Muscle layer of colon (tissue), 2 donors: ENCODE data around the gene SLC7A6.

Experiments used
- H3K27ac ChIP-seq: one replicate; pipeline ENCODE4 v1.7.0; 2013; ENCODE audit warnings: low read depth, mild to moderate bottlenecking, low read length, moderate library complexity
- H3K27me3 ChIP-seq, 2 donors: one replicate each; pipeline ENCODE4 v1.7.0; 2013; ENCODE audit warnings: low read length in 2 of 2, mild to moderate bottlenecking in 2 of 2; ENCODE audit not compliant: insufficient read depth in 2 of 2, control insufficient read depth in 1 of 2
- H3K36me3 ChIP-seq: one replicate; pipeline ENCODE4 v1.7.0; 2013; ENCODE audit warnings: mild to moderate bottlenecking, low read length; ENCODE audit not compliant: insufficient read depth
- H3K4me1 ChIP-seq: one replicate; pipeline ENCODE4 v1.7.0; 2013; ENCODE audit warnings: mild to moderate bottlenecking, low read length; ENCODE audit not compliant: insufficient read depth
- H3K4me3 ChIP-seq, 2 donors: one replicate each; pipeline ENCODE4 v1.7.0; 2013; ENCODE audit warnings: low read length in 2 of 2, low read depth in 1 of 2, mild to moderate bottlenecking in 1 of 2, moderate library complexity in 1 of 2
- H3K9ac ChIP-seq: one replicate; pipeline ENCODE4 v1.7.0; 2013; ENCODE audit warnings: low read length
- H3K9me3 ChIP-seq: one replicate; pipeline ENCODE4 v1.7.0; 2013; ENCODE audit warnings: mild to moderate bottlenecking, low read length
- donor health status: abdominal sarcoma.
- donor health status: Adenocarcinoma of cecum.

The SLC7A6 gene

DNA sequence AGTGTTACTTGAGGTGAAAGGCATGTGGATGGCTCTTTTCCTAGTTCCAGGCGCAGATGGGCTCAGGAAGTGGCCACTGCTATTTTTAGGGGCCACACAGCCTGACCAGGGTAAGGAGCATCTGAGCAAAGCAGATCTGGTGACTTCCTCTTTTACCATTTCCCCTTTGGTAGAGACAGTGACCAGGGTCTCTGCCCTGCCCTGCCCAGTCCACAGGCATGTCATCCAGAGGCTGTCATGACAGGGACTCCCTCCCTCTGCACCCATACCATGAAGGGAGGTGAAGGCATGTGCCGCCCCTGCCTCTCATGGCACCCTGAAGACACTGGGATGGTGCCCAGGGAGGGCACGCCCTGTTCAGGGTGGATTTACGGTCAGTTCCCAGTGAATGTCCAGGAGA is 16.9 kb upstream of the SLC7A6 start:
- Histone ChIP-seq H3K36me3 (peaks cover 24% of the 10 kb centered on the region), H3K9ac (no peak overlapping the region), H3K9me3 (no peaks in the 10 kb centered on the region), H3K27ac (no peak overlapping the region), H3K27me3 (no peaks in the 10 kb centered on the region), H3K4me1 (peaks cover 34% of the 10 kb centered on the region), H3K4me3 (no peak overlapping the region)

DNA sequence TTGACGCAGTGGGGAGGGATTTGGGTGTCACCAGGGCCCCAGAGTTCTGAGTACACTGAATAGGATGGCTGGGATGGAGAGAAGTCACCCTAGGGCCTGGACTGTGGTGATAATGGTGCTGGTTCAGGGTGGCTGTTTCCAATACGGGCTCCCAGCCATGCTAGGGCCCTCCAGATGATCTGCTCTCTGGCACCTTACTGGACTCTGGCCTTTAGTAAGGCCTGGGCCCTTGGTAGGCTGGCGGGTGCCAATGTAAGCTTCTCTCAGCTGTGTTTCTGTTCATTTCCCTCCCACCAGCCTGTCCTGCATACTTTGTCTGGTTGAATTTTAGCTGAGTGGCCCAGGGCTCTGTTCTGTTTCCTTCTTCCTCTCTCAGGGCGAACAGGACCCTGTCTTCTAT is 16.4 kb upstream of the SLC7A6 start:
- no peak overlapping the region for H3K4me3 ChIP-seq
- no peaks in the 10 kb centered on the region for H3K27me3 ChIP-seq
- H3K27ac ChIP-seq = no peak overlapping the region
- peaks cover 39% of the 10 kb centered on the region for H3K4me1 ChIP-seq
- no peak overlapping the region for H3K9ac ChIP-seq
- H3K36me3 ChIP-seq = peaks cover 24% of the 10 kb centered on the region
- H3K9me3 ChIP-seq = no peaks in the 10 kb centered on the region

DNA sequence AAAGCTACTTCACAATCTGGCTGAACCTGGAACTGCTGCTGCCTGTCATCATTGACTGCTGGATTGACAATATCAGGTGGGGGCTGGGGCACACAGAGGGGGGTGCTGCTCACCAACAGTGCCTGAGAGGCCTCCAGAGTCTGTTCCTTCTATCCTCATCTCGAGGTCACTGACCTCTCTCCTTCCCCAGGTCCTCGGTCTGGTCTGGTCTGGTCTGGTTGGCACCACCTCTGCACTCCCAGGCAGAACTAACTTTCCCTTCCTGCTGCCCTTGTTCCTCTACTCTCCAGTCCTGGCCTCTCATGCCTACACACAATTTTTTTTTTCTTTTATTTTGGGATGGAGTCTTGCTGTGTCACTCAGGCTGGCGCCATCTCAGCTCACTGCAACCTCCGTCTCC is 15.0 kb upstream of the SLC7A6 start:
- H3K27me3 ChIP-seq = no peaks in the 10 kb centered on the region
- peaks cover 36% of the 10 kb centered on the region for H3K4me1 ChIP-seq
- no peak overlapping the region for H3K4me3 ChIP-seq
- no peaks in the 10 kb centered on the region for H3K9me3 ChIP-seq
- peaks cover 30% of the 10 kb centered on the region for H3K36me3 ChIP-seq
- H3K9ac ChIP-seq = no peak overlapping the region
- no peak overlapping the region for H3K27ac ChIP-seq

DNA sequence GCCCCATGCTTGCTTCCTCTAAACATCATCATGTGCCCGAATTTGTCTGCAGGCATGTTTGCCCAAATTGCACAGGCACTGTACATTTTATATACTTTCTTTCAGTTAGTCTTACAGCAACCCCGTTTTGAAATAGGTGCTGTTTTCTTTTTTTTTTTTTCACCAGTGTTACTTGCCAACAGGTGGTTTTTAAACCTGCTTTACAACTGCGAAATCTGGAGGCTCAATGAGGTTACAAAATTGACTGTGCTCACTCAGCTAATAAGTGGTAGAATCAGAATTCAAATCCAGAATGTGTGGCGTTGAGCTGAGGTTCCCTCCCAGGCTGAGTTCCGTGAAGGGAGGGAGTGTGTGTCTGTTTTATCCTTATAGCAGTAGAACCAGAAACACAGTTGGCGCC is 13.4 kb upstream of the SLC7A6 start:
- Histone ChIP-seq H3K27ac (no peak overlapping the region), H3K4me3 (no peak overlapping the region), H3K4me1 (peaks cover 30% of the 10 kb centered on the region), H3K9me3 (no peaks in the 10 kb centered on the region), H3K27me3 (no peaks in the 10 kb centered on the region), H3K9ac (no peak overlapping the region), H3K36me3 (peaks cover 43% of the 10 kb centered on the region)

DNA sequence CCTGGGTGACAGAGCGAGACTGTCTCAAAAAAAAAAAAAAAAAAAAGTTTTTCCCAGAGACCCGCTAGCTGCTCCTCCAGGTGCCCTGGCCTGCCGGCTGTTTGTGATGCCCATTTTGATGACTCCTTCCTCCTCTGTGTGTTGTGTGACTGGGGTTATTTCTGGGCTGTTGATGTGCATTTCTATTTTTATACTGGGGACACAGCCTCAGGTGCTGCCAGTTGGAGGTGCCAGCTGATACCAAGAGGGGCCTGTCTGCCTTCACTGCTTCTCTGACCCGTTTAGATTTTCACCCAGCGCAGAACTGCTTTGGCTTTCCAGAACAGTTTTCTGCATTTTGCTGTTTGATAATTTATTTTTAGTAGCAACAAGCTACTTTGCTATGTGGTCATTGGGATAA is 12.5 kb upstream of the SLC7A6 start:
- H3K27me3 ChIP-seq = no peaks in the 10 kb centered on the region
- peaks cover 46% of the 10 kb centered on the region for H3K36me3 ChIP-seq
- H3K9ac ChIP-seq = no peak overlapping the region
- peak overlapping the region; percentile 12 for H3K27ac ChIP-seq
- peaks cover 22% of the 10 kb centered on the region for H3K4me1 ChIP-seq
- H3K4me3 ChIP-seq = no peak overlapping the region
- H3K9me3 ChIP-seq = no peaks in the 10 kb centered on the region

DNA sequence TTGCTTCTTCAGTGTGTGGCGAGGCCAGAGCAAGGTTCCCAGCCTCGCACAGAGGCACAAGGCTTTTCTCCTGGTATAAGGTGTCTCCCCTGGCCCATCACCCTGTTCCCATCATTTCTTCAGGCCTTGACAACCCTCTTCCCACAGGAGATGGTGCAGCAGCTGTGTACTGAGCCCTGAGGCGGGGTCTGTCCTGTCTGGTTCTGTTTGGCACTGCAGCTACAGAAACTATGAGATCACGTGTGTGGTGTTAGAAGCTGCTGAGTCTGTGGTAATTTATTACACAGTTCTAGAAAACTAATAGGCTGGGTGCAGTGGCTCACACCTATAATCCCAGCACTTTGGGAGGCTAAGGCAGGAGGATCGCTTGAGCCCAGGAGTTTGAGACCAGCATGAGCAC is 11.9 kb upstream of the SLC7A6 start:
- peaks cover 46% of the 10 kb centered on the region for H3K36me3 ChIP-seq
- H3K4me3 ChIP-seq = no peak overlapping the region
- H3K27ac ChIP-seq = peak overlapping the region; percentile 12

DNA sequence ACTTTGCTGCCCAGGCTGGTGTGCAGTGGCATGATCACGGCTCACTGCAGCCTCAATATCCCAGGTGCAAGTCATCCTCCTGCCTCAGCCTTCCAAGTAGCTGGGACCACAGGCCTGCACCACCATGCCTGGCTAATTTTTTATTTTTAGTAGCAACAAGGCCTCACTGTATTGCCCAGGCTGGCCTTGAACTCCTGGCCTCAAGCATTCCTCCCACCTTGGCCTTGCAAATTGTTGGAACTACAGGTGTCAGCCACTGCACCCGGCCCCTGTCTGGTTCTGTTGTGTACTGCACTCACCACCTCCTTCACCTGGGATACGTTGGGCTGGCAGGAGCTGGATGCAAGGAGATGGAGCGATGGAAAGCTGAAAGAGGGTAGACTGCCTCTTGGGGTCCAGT is 10.6 kb upstream of the SLC7A6 start:
- Histone ChIP-seq H3K27me3 (no peaks in the 10 kb centered on the region), H3K36me3 (peaks cover 44% of the 10 kb centered on the region), H3K9ac (no peak overlapping the region), H3K27ac (no peak overlapping the region), H3K9me3 (no peaks in the 10 kb centered on the region), H3K4me3 (no peak overlapping the region), H3K4me1 (peaks cover 32% of the 10 kb centered on the region)

More for the DNA sequence above, 11.9 kb upstream of the SLC7A6 start:
- Histone ChIP-seq H3K27me3 (no peaks in the 10 kb centered on the region), H3K9me3 (no peaks in the 10 kb centered on the region), H3K9ac (no peak overlapping the region), H3K4me1 (peaks cover 20% of the 10 kb centered on the region)

DNA sequence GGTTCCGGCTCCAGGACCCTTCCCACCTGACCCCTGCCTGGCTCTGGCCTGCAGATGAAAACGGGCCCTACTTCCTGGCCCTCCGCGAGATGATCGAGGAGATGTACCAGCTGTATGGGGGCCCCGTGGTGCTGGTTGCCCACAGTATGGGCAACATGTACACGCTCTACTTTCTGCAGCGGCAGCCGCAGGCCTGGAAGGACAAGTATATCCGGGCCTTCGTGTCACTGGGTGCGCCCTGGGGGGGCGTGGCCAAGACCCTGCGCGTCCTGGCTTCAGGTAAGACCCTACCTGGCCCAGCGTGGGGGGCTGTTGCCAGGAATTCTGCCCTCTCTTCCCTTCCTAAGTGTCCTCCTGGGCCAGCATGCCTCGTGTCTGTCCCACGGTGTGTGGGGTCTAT is 8.6 kb upstream of the SLC7A6 start:
- H3K27ac ChIP-seq = no peak overlapping the region
- no peaks in the 10 kb centered on the region for H3K9me3 ChIP-seq
- H3K27me3 ChIP-seq = no peaks in the 10 kb centered on the region
- H3K9ac ChIP-seq = no peak overlapping the region
- peaks cover 49% of the 10 kb centered on the region for H3K36me3 ChIP-seq
- H3K4me1 ChIP-seq = peaks cover 36% of the 10 kb centered on the region
- no peak overlapping the region for H3K4me3 ChIP-seq

DNA sequence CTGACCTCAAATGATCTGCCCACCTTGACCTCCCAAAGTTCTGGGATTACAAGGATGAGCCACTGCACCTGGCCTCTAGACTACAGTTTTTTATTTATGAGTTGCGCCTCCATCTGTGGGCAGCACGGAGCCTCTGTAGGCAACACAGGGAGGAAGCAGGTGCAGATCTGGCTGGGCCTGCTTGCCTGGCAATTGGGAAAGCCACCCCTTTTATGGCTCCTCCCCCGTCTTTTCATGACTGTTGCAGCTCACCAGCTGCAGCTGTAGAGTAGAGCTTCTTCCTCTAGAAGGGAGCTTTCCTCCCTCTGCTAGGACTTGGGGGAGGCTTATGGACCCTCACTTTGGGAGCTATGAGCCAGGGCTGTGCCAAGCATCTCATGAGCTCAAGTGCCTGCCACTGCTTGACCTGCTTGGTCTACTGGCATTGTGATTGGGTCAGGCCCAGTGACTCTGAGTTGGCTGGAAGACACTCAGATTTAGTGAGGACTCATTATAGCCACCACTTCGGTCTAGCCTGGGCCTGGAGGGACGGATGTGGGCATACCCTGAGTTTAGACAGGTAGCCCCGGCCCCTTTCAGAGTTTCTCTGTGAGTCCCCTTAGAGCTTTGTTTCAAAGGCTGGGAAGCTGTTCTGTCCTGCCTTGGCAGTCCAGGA is 6.9 kb upstream of the SLC7A6 start:
- Histone ChIP-seq H3K4me3 (no peak overlapping the region), H3K9ac (peak overlapping the region; percentile 50), H3K9me3 (no peaks in the 10 kb centered on the region), H3K27me3 (no peaks in the 10 kb centered on the region), H3K36me3 (peaks cover 45% of the 10 kb centered on the region), H3K27ac (peak overlapping the region; percentile 69), H3K4me1 (peaks cover 35% of the 10 kb centered on the region)

DNA sequence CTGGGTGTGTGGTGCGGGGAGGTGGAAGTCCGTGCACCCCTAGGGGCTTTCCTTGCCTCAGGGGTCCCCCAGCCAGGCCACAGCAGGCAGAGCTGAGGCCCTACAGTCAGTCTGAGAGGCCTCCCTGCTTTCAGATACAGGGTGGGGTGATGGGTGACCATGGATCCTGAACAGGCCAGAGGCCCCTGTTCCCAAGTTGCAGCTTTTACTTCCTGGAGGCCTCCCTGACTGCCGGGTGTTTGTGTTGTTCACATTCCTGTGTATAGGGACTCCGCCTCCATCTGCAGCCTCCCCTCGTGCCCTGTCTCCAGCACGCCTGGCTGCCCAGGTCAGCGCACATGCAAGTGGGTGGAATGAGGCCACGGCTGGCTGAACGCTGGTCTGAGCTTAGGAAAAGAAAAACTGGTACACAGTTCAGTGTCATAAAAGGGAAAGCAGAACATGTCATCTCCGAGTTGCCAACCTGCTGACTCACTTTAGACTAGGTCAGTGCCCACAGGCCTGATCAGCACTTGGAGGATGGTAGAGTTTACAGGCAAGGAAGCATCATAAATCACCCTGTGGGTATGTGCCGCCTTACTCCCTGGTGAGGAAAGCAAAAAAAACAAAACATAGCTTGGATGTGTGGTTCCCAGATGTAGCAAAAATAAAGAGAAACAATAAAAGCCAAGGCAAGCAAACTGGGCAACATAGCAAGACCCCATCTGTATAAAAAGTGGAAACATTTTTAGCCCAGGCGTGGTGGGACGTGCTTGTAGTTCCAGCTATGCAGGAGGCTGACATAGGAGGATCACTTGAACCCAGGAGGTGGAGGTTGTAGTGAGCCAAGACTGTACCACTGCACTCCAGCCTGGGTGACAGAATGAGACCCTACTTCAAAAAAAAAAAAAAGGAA is 6.2 kb upstream of the SLC7A6 start:
- peaks cover 30% of the 10 kb centered on the region for H3K4me1 ChIP-seq
- no peaks in the 10 kb centered on the region for H3K27me3 ChIP-seq
- H3K36me3 ChIP-seq = peaks cover 45% of the 10 kb centered on the region
- H3K4me3 ChIP-seq = no peak overlapping the region
- peak overlapping the region; percentile 69 for H3K27ac ChIP-seq
- peak overlapping the region; percentile 50 for H3K9ac ChIP-seq
- H3K9me3 ChIP-seq = no peaks in the 10 kb centered on the region

DNA sequence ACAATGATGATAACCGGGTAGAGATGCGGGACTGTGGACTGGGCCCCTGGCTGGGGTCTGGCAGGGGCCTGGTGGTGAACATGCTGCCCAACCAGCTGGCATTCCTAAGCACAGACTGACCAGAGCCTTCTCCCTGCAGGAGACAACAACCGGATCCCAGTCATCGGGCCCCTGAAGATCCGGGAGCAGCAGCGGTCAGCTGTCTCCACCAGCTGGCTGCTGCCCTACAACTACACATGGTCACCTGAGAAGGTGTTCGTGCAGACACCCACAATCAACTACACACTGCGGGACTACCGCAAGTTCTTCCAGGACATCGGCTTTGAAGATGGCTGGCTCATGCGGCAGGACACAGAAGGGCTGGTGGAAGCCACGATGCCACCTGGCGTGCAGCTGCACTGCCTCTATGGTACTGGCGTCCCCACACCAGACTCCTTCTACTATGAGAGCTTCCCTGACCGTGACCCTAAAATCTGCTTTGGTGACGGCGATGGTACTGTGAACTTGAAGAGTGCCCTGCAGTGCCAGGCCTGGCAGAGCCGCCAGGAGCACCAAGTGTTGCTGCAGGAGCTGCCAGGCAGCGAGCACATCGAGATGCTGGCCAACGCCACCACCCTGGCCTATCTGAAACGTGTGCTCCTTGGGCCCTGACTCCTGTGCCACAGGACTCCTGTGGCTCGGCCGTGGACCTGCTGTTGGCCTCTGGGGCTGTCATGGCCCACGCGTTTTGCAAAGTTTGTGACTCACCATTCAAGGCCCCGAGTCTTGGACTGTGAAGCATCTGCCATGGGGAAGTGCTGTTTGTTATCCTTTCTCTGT is 5.1 kb upstream of the SLC7A6 start:
- H3K4me1 ChIP-seq = peaks cover 35% of the 10 kb centered on the region
- no peak overlapping the region for H3K9ac ChIP-seq
- H3K9me3 ChIP-seq = no peaks in the 10 kb centered on the region
- no peak overlapping the region for H3K27ac ChIP-seq
- H3K36me3 ChIP-seq = peaks cover 40% of the 10 kb centered on the region
- H3K27me3 ChIP-seq = no peaks in the 10 kb centered on the region
- no peak overlapping the region for H3K4me3 ChIP-seq
